Measurements from ENCODE around the gene COL5A1.
"Not testable (repeated sequence)": the region's sequence is repeated elsewhere in the genome, so short reads cannot be mapped to it uniquely, and the experiment has no call there.

The COL5A1 gene

GRCh38 chr9:134679616-134680392 is 38.2 kb downstream of the COL5A1 start:
- no peak for DNase-seq

GRCh38 chr9:134680393-134681060 is 38.9 kb downstream of the COL5A1 start:
- no peak for DNase-seq

DNA sequence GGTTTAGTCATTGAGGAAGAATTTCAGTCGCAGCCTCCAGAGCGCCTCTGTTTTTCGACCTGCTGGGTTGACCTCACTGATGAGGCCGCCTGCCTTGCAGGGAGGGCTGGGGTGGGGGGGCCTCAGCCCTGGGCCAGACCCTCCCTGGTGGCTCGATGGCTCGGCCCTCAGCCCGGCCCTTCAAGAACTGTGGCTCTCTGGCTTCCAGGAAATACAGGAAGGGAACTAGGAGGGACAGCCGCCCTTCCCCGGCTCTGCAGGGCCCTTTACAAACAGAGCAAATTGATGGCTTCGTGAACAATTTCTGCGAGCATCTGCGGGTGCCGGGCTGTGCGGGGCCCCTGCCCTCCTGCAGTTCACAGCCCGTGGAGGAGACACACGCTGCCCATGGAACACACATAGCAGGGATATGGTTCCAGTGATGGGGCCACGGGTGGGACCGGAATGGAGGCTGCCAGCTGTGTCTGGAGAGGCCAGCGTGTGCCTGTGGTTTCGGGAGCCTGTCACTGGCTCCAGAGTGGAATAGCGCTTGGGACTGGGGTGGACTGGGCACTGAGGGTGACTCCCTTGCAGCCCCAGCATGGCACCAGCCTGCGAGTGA is 39.6 kb downstream of the COL5A1 start:
- no peak for DNase-seq

GRCh38 chr9:134682026-134682425 is 40.4 kb downstream of the COL5A1 start:
- DNase-seq: no peak

DNA sequence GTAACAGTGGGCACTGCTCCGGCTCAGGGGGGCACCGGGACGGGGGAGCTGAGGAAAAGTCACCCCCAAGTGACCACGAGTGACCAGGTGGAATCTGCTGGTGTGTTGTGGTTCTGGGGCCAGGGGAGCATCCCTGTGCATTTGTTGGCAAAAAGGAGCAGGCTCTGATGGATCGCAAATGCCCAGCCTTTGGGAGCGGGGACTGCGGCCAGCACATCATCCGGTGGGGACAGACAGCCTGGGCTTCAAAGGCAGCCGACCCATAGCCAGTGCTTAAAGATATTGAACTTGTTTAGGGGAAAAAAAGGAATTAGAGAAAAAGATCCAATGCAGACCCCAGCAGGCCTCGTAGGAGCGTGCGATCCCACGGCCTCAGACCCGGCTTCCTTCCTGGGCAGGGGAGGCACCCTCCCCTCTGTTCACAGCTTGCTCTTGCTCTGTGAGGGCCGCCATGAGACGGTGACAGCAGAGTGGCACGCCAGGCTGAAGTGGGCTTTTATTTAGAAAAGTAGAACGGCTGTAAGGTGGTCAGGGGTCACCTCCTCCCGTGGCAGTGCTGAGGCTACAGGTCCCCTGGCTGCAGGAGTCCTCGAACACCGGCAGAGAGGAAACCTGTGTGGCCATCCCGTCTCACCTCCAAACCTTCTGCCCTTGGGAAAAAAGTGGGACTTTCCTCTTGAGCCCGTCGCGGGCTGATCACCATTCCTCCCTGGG is 41.2 kb downstream of the COL5A1 start:
- DNase-seq: no peak

- no peak for DNase-seq
Measured at GRCh38 chr9:134683714-134684374, 42.2 kb downstream of the COL5A1 start.

DNA sequence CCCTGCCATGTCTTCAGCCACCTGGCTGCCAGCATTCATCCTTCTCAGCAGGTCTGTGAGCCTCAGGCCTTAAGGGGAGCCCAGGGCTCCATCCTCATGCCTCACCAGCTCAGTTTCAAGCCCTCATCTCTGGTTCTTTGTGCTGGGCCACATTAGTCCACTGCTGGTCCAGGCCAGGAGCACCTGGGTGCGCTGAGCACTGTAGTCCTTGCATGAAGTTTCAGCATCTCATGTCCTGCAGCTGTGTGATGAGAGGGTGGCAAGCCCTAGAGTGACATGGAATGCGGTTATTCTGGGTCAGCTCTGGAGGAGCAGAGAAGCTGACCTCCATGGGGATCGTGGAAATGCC is 42.7 kb downstream of the COL5A1 start:
- DNase-seq: no peak

DNA sequence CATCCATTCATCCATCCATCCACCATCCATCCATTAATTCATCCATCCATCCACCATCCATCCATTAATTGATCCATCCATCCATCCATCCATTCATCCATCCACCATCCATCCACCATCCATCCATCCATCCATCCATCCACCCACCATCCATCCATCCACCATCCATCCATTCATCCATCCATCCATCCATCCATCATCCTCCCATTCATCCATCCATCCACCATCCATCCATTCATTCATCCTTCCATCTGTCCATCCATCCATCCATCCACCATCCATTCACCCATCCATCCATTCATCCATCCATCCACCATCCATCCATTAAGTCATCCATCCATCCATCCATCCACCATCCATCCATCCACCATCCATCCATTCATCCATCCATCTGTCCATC is 43.3 kb downstream of the COL5A1 start:
- not testable (repeated sequence) for DNase-seq

GRCh38 chr9:134685784-134686183 is 44.2 kb downstream of the COL5A1 start:
- no peak for DNase-seq

DNA sequence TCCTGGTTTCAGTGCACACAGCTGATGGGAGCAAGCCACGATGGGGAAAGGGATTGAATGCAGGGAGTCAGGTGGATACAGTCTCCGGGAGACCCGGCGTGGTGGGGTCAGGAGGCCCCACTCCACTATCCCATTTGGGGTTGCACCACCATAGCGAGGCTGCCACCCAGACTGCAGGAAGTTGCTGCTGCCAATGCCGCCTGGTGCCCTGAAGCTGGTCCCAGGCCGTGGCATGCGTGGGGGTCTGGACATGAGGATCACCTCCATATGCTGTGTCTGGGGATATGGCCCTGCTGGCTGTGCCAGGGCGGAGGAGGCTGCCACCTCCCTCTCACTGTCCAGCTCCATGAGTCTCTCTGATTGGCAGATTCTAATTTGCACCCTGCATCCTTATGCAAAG is 45.3 kb downstream of the COL5A1 start:
- no peak for DNase-seq

DNA sequence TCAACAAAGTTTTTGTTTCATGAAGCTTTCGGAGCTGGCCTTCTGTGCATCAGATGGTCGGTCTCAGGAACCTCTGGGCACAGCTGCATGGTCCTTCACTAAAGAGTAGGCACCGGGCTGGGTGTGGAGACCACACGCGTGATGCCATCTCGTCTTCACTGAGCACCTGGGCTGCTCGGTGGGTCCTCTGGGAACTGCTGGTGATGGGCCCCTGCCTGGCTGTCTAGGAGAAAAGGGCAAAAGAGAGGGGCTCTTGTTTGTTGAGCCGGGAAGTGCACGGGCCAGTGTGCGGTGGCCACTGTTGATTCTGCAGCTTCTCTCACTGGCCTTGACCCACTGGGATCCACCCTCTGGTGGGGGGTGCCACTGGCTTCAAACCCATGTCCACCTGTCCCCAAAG is 46.0 kb downstream of the COL5A1 start:
- DNase-seq: no peak

DNA sequence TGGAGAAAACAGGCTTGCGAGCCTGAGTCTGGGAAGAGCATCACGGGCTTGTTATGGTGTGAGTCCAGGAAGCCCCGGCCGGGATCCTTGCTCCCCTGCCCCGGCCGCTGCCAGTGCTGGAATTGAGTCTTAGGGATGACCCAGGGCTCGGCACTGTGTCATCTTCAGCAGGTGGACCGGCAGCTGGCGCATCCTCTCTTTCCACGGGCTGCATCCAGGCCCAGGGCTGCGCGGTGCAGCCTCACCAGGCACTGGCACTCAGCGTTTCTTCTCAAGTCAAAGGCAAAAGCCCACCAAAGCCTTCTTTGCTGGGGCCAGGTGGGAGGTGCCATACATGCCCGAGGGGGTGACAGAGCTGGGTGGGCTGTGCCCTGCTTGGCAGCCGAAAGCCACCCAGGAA is 46.6 kb downstream of the COL5A1 start:
- no peak for DNase-seq

DNA sequence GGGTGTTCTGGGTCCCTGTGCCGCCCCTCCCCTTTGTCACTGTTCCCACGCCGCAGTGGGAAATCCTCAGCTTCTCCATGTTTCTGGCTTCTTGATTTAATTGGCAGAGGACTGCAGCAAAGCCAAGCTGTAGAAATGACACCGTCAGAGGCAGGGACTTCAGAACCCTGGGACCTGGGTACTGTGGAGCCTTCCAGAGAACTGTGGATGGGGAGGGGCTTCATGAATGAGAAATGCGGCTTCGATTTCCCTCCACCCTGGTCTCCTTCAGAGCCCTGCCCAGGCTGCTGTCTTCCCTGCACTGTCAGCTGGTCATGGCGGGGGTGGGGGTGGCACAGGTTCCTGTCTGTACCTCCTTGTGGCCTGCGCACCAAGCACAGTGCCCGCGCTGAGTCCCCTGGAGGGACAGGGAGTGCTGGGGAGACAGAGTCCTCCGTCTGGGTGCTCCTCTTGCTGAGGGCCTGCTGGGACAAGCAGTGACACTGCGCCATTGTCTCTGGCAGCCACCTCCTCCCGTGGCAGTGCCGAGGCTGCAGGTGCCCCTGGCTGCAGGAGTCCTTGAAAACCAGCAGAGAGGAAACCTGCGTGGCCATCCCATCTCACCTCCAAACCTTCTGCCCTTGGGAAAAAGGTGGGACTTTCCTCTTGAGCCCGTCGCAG is 47.2 kb downstream of the COL5A1 start:
- peak; percentile 48 for DNase-seq

DNA sequence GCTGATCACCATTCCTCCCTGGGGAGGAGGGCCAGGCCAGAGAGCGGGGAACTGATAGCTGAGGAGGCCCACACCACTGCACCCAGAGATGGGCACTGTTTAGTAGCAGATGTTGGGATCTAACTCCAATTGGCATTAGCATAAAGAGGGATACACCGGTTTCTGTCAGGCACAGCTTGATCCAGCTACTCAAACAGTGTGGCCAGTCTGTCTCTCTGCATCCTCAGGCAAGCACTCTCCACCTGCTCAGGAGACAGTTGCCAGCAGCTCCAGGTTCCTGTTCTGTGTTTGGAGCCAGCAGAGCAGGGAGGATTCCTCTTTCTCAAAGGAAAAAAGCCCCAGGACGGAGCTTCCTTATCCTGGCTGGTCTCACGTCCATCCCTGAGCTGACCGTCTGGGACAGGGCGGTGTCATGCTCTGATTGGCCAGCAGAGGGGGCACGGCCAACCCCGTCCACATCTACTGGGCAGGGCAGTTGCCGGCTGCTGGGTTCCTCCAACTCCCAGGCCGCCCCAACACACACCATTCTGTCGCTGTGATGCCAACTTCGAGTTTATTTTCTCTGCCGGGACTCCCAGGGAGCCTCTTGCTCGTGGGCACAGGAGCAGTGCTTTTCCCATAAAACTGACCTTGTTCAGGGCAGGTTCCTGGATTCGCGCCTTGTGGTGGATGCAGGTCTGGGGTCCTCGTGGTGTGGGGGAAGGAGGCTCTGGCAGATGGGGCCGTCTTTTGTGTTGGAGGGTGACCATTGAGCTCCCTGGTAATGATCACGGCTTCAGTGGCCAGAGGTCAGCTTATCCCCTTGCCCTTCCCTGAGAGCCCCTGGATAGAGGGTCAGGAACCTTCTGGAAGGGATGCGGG is 47.9 kb downstream of the COL5A1 start:
- peak; percentile 46 for DNase-seq

- DNase-seq: no peak
Measured at GRCh38 chr9:134690301-134690751, 48.7 kb downstream of the COL5A1 start.

GRCh38 chr9:134690946-134691694 is 49.5 kb downstream of the COL5A1 start:
- no peak for DNase-seq

DNA sequence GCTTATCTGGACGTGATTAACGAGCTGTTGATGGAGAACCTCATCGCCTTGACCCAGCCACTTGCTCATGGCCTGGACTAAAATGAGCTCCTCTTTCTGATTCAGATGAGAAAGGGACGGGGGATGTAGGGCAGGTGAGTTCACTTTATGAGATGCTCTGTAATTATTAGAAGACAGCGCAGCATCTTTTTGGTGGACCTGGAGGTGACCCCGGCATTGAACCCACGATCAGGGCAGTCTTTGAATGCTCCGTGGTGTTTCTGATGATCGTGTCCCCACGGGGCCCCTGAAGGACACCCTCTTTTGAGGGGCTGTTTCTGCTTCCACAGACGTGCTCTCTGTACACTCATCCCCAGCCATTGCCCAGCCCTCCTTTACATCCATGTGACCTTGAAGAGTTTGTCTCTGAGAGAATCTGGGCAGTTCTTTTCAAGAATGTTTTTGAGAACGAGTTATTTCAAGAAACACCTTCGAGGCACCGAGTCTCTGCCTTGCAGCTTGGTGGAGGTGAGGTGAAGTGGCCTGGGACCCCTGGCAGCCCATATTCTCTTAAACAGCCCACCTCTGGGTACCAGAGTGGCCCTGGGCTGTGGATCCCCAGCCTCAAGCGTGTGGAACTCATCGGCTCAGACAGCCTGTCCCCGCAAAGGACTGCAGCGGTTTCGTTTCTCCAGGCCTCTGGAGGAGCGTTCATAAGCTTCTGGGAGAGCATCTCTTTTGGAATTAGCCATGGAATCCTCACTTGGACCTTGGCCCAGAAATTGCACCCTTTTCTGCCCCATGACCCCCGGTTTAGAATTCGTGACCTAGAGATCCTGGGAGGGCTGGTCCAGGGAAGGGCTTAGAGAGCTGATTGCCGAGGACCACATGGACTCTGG is 50.3 kb downstream of the COL5A1 start:
- no peak for DNase-seq

- DNase-seq: no peak
Measured at GRCh38 chr9:134692573-134692860, 50.9 kb downstream of the COL5A1 start.

GRCh38 chr9:134693011-134693410 is 51.4 kb downstream of the COL5A1 start:
- DNase-seq: peak; percentile 41
